OCI-LY7 (cell line): ENCODE measurements around the gene LIMK2. TPM values are rescaled to one million over a fixed set of nuclear protein-coding genes. Genes with fewer than 3 reads are reported as not detected.
"Not testable (repeated sequence)": the region's sequence is repeated elsewhere in the genome, so short reads cannot be mapped to it uniquely, and the experiment has no call there.

ENCODE experiments used
- BruUV-seq: library from RNA; stranded (reverse); fragments of 400-500 nt; replicated peaks from 2 replicates; lab custom pipeline; 2021; lab: Mats Ljungman, UMichigan
- CTCF ChIA-PET: fragments of 300-600 bp; sonication (Branson Sonifier 250); formaldehyde crosslinking; loops from one replicate; lab custom pipeline; 2022; ENCODE audit warnings: antibody characterized with exemption; ENCODE audit not compliant: unreplicated experiment; lab: Charles Lee
- POLR2A ChIA-PET: fragments of 300-600 bp; sonication (Branson Sonifier 250); formaldehyde crosslinking; loops from one replicate; lab custom pipeline; 2022; ENCODE audit warnings: antibody characterized with exemption; lab: Charles Lee
- DNase-seq: peaks from one replicate; pipeline ENCODE4 v3.0.0-alpha.2; 2015; ENCODE audit warnings: low spot score
- H2AFZ ChIP-seq: fragments of 200-600 bp; sonication (generic), shearing (Covaris generic); 2 replicates; pipeline ENCODE4 v1.6.1; 2014; ENCODE audit warnings: mild to moderate bottlenecking, antibody characterized with exemption, low read length, moderate library complexity
- H3K27ac ChIP-seq: fragments of 200-600 bp; sonication (generic); 2 replicates; pipeline ENCODE4 v1.5.1; 2014; ENCODE audit warnings: mixed run types, low read depth, mild to moderate bottlenecking, moderate library complexity, low read length, inconsistent platforms; ENCODE audit not compliant: poor library complexity, severe bottlenecking
- H3K36me3 ChIP-seq: fragments of 200-600 bp; sonication (generic); 2 replicates; pipeline ENCODE4 v1.6.1; 2014; ENCODE audit warnings: mild to moderate bottlenecking, antibody characterized with exemption, low read length, moderate library complexity, mixed read lengths; ENCODE audit not compliant: insufficient read depth
- H3K4me1 ChIP-seq: fragments of 200-600 bp; sonication (generic); 2 replicates; pipeline ENCODE4 v1.5.1; 2014; ENCODE audit warnings: mild to moderate bottlenecking, low read length; ENCODE audit not compliant: insufficient read depth, poor library complexity, severe bottlenecking
- H3K4me2 ChIP-seq: fragments of 200-600 bp; sonication (generic); 2 replicates; pipeline ENCODE4 v1.6.1; 2014; ENCODE audit warnings: mild to moderate bottlenecking, low read length
- H3K4me3 ChIP-seq: fragments of 200-600 bp; sonication (generic); 2 replicates; pipeline ENCODE4 v1.5.1; 2014; ENCODE audit warnings: mild to moderate bottlenecking, low read depth, low read length; ENCODE audit not compliant: poor library complexity, severe bottlenecking
- H3K79me2 ChIP-seq: fragments of 200-600 bp; sonication (generic); 2 replicates; pipeline ENCODE4 v1.6.1; 2016; ENCODE audit warnings: low read depth, mild to moderate bottlenecking, low read length, moderate library complexity, mixed read lengths; ENCODE audit not compliant: insufficient read depth
- H3K9me2 ChIP-seq: fragments of 200-600 bp; sonication (generic); 2 replicates; pipeline ENCODE4 v1.6.1; 2016; ENCODE audit warnings: mild to moderate bottlenecking, low read length, mixed read lengths; ENCODE audit not compliant: insufficient read depth
- H3K9me3 ChIP-seq: fragments of 200-600 bp; sonication (generic); 2 replicates; pipeline ENCODE4 v1.6.1; 2014; ENCODE audit warnings: mild to moderate bottlenecking, mixed run types, low read length, mixed read lengths
- H4K20me1 ChIP-seq: fragments of 200-600 bp; sonication (generic); 2 replicates; pipeline ENCODE4 v1.6.1; 2014; ENCODE audit warnings: mild to moderate bottlenecking, antibody characterized with exemption, low read length, moderate library complexity, mixed read lengths; ENCODE audit not compliant: insufficient read depth
- EZH2phosphoT487 ChIP-seq: fragments of 200-600 bp; sonication (generic); IDR thresholded peaks from 2 replicates; pipeline ENCODE4 v1.6.1; 2018; ENCODE audit warnings: low read depth, borderline replicate concordance, mild to moderate bottlenecking, mixed run types, antibody characterized with exemption, low read length, moderate library complexity, mixed read lengths
- intact Hi-C: fragments of 100-400 bp; cut with micrococcal nuclease; formaldehyde crosslinking; loops from one replicate; pipeline ENCODE4 v1.10.0; 2022; ENCODE audit not compliant: unreplicated experiment
- total RNA-seq, 2 experiments: library from RNA; depleted of rRNA in 1 of 2; stranded (reverse); fragments of >200 nt in 1 of 2; shearing (Covaris generic) in 1 of 2; gene quantifications; 2 replicates each; pipeline ENCODE4 v1.2.3, GENCODE V29; 2014 to 2022
- TF ChIP-seq, protein P1 (sequence below): fragments of 200-600 bp; sonication (generic); conservative IDR thresholded peaks from 2 replicates; pipeline ENCODE4 v1.5.1; 2014; ENCODE audit warnings: mild to moderate bottlenecking, antibody characterized with exemption, low read length, moderate library complexity, mixed read lengths

Gene LIMK2
- total RNA-seq, 2 experiments from 2014 or later: 16.2 to 24.8 TPM

DNA sequence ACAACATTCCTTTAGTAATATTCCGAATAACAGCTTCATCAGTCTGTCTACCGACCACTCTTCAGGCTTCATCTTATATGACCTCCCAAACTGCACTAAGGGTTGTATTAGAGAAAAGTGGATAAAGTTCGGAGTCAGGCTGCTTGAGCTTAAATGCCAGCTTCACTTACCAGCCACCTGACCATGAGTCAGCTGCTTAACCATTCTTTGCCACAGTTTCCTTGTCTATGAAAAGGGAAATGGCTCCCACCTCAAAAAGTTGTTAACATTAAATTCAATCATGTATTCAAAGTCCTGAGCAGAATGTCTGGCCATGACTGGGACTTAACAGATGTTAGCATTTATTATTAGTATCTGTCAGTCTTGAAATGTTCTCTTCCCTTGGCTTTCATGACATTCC lies 20.9 kb downstream of the LIMK2 start:
- H3K9me2 ChIP-seq: no peaks in the 10 kb centered on the region
- ChIA-PET CTCF (no interaction called here), POLR2A (no interaction called here)
- H3K36me3 ChIP-seq: peaks cover 10% of the 10 kb centered on the region; the same call in 1 of the 2 replicates
- H3K4me2 ChIP-seq: no peak overlapping the region
- BruUV-seq: no TSS peak
- no peak overlapping the region for H3K27ac ChIP-seq
- TF ChIP-seq EZH2phosphoT487: no peak
- TF ChIP-seq, protein P1, sequence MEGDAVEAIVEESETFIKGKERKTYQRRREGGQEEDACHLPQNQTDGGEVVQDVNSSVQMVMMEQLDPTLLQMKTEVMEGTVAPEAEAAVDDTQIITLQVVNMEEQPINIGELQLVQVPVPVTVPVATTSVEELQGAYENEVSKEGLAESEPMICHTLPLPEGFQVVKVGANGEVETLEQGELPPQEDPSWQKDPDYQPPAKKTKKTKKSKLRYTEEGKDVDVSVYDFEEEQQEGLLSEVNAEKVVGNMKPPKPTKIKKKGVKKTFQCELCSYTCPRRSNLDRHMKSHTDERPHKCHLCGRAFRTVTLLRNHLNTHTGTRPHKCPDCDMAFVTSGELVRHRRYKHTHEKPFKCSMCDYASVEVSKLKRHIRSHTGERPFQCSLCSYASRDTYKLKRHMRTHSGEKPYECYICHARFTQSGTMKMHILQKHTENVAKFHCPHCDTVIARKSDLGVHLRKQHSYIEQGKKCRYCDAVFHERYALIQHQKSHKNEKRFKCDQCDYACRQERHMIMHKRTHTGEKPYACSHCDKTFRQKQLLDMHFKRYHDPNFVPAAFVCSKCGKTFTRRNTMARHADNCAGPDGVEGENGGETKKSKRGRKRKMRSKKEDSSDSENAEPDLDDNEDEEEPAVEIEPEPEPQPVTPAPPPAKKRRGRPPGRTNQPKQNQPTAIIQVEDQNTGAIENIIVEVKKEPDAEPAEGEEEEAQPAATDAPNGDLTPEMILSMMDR: no peak
- H3K9me3 ChIP-seq: no peaks in the 10 kb centered on the region
- no peak overlapping the region for H2AFZ ChIP-seq
- H3K79me2 ChIP-seq: no peaks in the 10 kb centered on the region
- intact Hi-C loops: no loop called here
- no peaks in the 10 kb centered on the region for H3K4me1 ChIP-seq
- H3K4me3 ChIP-seq: no peak overlapping the region
- H4K20me1 ChIP-seq: no peaks in the 10 kb centered on the region
- DNase-seq: no peak

DNA sequence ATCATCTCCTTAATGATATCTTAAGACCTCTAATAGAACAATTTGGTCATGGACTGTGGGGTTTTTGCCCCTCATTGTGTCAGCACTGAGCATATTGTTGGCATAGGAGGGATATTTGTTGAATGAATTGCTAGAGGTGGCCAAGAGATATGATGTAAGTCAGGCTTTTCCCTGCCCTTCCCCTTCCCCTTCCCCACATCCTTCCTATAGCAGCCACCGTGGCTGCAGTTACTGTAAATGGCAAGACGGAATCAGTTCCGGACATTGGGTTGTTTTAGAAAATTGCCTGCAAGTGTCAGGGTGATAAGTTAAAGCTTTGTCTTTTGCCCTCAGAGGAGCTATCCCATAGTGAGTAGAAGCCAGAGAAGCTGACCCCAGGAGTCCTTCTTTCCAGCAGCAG lies 23.0 kb downstream of the LIMK2 start:
- no peak for DNase-seq
- Histone ChIP-seq H2AFZ (no peak overlapping the region), H3K9me3 (no peaks in the 10 kb centered on the region), H3K4me3 (no peak overlapping the region), H3K27ac (no peak overlapping the region), H3K79me2 (no peaks in the 10 kb centered on the region), H3K36me3 (no peaks in the 10 kb centered on the region), H3K9me2 (no peaks in the 10 kb centered on the region), H3K4me1 (no peaks in the 10 kb centered on the region), H4K20me1 (no peaks in the 10 kb centered on the region), H3K4me2 (no peak overlapping the region)
- TF ChIP-seq, protein P1: no peak
- no peak for TF ChIP-seq EZH2phosphoT487
- ChIA-PET POLR2A (no interaction called here), CTCF (no interaction called here)
- intact Hi-C loops: no loop called here
- no TSS peak for BruUV-seq

DNA sequence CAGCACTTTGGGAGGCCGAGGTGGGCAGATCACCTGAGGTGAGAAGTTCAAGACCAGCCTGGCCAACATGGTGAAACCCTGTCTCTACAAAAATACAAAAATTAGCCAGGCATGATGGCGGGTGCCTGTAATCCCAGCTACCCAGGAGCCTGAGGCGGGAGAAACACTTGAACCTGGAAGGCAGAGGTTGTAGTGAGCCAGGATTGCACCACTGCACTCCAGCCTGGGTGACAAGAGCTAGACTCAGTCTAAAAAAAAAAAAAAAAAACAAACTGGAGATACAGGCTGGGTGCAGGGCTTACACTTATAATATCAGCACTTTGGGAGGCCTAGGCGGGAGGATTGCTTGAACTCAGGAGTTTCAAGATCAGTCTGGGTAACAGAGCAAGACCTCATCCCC lies 23.9 kb downstream of the LIMK2 start:
- CTCF ChIA-PET, H3K9me2 ChIP-seq, H3K36me3 ChIP-seq, BruUV-seq, H2AFZ ChIP-seq, H3K79me2 ChIP-seq, H3K4me2 ChIP-seq, H3K27ac ChIP-seq, H3K4me3 ChIP-seq, DNase-seq, H3K4me1 ChIP-seq, H4K20me1 ChIP-seq, POLR2A ChIA-PET, H3K9me3 ChIP-seq, intact Hi-C loops: not testable (repeated sequence)
